IPS-15b (cell line): ENCODE results near the gene SLC37A3.

ENCODE experiments used
- H3K27me3 ChIP-seq: one replicate; pipeline ENCODE4 v1.6.1; 2013; ENCODE audit warnings: low read length; ENCODE audit not compliant: control insufficient read depth, insufficient read depth
- H3K36me3 ChIP-seq: one replicate; pipeline ENCODE4 v1.6.1; 2013; ENCODE audit warnings: low read length; ENCODE audit not compliant: control insufficient read depth, insufficient read depth
- H3K4me1 ChIP-seq: one replicate; pipeline ENCODE4 v1.6.1; 2013; ENCODE audit warnings: mild to moderate bottlenecking, low read length; ENCODE audit not compliant: control insufficient read depth, insufficient read depth
- H3K4me3 ChIP-seq: one replicate; pipeline ENCODE4 v1.5.1; 2013; ENCODE audit warnings: low read depth, low read length
- H3K9ac ChIP-seq: one replicate; pipeline ENCODE4 v1.6.1; 2013; ENCODE audit warnings: low read depth, mild to moderate bottlenecking, low read length
- H3K9me3 ChIP-seq: one replicate; pipeline ENCODE4 v1.6.1; 2013; ENCODE audit warnings: mild to moderate bottlenecking, low read length; ENCODE audit not compliant: control insufficient read depth, insufficient read depth

Gene SLC37A3

GRCh38 chr7:140298213-140298612 lies 100.1 kb downstream of the SLC37A3 start:
- no peaks in the 10 kb centered on the region for H3K4me1 ChIP-seq
- no peak overlapping the region for H3K4me3 ChIP-seq
- no peak overlapping the region for H3K9ac ChIP-seq
- H3K36me3 ChIP-seq: no peaks in the 10 kb centered on the region
- H3K9me3 ChIP-seq: no peaks in the 10 kb centered on the region
- H3K27me3 ChIP-seq: no peaks in the 10 kb centered on the region

GRCh38 chr7:140297192-140297591 lies 101.1 kb downstream of the SLC37A3 start:
- Histone ChIP-seq H3K9ac (no peak overlapping the region), H3K4me1 (no peaks in the 10 kb centered on the region), H3K9me3 (no peaks in the 10 kb centered on the region), H3K4me3 (no peak overlapping the region), H3K27me3 (no peaks in the 10 kb centered on the region), H3K36me3 (no peaks in the 10 kb centered on the region)

GRCh38 chr7:140295224-140295738 lies 103.0 kb downstream of the SLC37A3 start:
- Histone ChIP-seq H3K9me3 (no peaks in the 10 kb centered on the region), H3K4me3 (no peak overlapping the region), H3K36me3 (no peaks in the 10 kb centered on the region), H3K4me1 (no peaks in the 10 kb centered on the region), H3K27me3 (no peaks in the 10 kb centered on the region), H3K9ac (no peak overlapping the region)

- no peak overlapping the region for H3K4me3 ChIP-seq
- H3K9ac ChIP-seq: no peak overlapping the region
- no peaks in the 10 kb centered on the region for H3K4me1 ChIP-seq
- no peaks in the 10 kb centered on the region for H3K36me3 ChIP-seq
- no peaks in the 10 kb centered on the region for H3K27me3 ChIP-seq
- no peaks in the 10 kb centered on the region for H3K9me3 ChIP-seq
Observed at GRCh38 chr7:140294454-140294853, 103.9 kb downstream of the SLC37A3 start.

- H3K4me1 ChIP-seq: no peaks in the 10 kb centered on the region
- no peaks in the 10 kb centered on the region for H3K36me3 ChIP-seq
- H3K9ac ChIP-seq: no peak overlapping the region
- H3K9me3 ChIP-seq: no peaks in the 10 kb centered on the region
- H3K27me3 ChIP-seq: no peaks in the 10 kb centered on the region
- no peak overlapping the region for H3K4me3 ChIP-seq
Observed at GRCh38 chr7:140292438-140292837, 105.9 kb downstream of the SLC37A3 start.

- H3K27me3 ChIP-seq: no peaks in the 10 kb centered on the region
- H3K9ac ChIP-seq: no peak overlapping the region
- no peak overlapping the region for H3K4me3 ChIP-seq
- H3K9me3 ChIP-seq: no peaks in the 10 kb centered on the region
- no peaks in the 10 kb centered on the region for H3K36me3 ChIP-seq
- no peaks in the 10 kb centered on the region for H3K4me1 ChIP-seq
Observed at GRCh38 chr7:140289804-140290203, 108.5 kb downstream of the SLC37A3 start.

GRCh38 chr7:140287988-140288387 lies 110.3 kb downstream of the SLC37A3 start:
- Histone ChIP-seq H3K4me1 (no peaks in the 10 kb centered on the region), H3K36me3 (no peaks in the 10 kb centered on the region), H3K27me3 (no peaks in the 10 kb centered on the region), H3K9me3 (no peaks in the 10 kb centered on the region), H3K9ac (no peak overlapping the region), H3K4me3 (no peak overlapping the region)

- H3K36me3 ChIP-seq: no peaks in the 10 kb centered on the region
- no peaks in the 10 kb centered on the region for H3K4me1 ChIP-seq
- no peak overlapping the region for H3K4me3 ChIP-seq
- no peaks in the 10 kb centered on the region for H3K9me3 ChIP-seq
- H3K9ac ChIP-seq: no peak overlapping the region
- H3K27me3 ChIP-seq: no peaks in the 10 kb centered on the region
Observed at GRCh38 chr7:140285938-140286337, 112.4 kb downstream of the SLC37A3 start.

GRCh38 chr7:140284062-140284461 lies 114.3 kb downstream of the SLC37A3 start:
- Histone ChIP-seq H3K4me3 (no peak overlapping the region), H3K9me3 (no peaks in the 10 kb centered on the region), H3K9ac (no peak overlapping the region), H3K4me1 (no peaks in the 10 kb centered on the region), H3K27me3 (no peaks in the 10 kb centered on the region), H3K36me3 (no peaks in the 10 kb centered on the region)
